ENCODE measurements around the gene ARHGAP24.

ARHGAP24 gene

GRCh38 chr4:85459736-85460135 is 15.2 kb upstream of the ARHGAP24 start:
- no peak for TF ChIP-seq CTCF (IDR thresholded peaks at IDR 0.05)
- TF ChIP-seq ZFX (IDR thresholded peaks at IDR 0.05; ENCODE audit: borderline replicate concordance), result no peak
- peak overlapping the region; percentile 52 for H3K27ac ChIP-seq

- peak overlapping the region; percentile 90 for H3K27ac ChIP-seq
Observed at GRCh38 chr4:85474356-85474755, 594 bp upstream of the ARHGAP24 start.

GRCh38 chr4:85475631-85476233 is 782 bp downstream of the ARHGAP24 start:
- peak overlapping the region; percentile 90 for H3K27ac ChIP-seq

More at GRCh38 chr4:85474356-85474755, 594 bp upstream of the ARHGAP24 start:
- no peak for TF ChIP-seq ZFX (IDR thresholded peaks at IDR 0.05; ENCODE audit: borderline replicate concordance)
- no peak for TF ChIP-seq CTCF (IDR thresholded peaks at IDR 0.05)

GRCh38 chr4:85476381-85476780 is 1.4 kb downstream of the ARHGAP24 start:
- no peak overlapping the region for H3K27ac ChIP-seq
- TF ChIP-seq CTCF (IDR thresholded peaks at IDR 0.05) (no peak), ZFX (IDR thresholded peaks at IDR 0.05; ENCODE audit: borderline replicate concordance) (no peak)

More at GRCh38 chr4:85475631-85476233, 782 bp downstream of the ARHGAP24 start:
- no peak for TF ChIP-seq CTCF (IDR thresholded peaks at IDR 0.05)
- TF ChIP-seq ZFX (IDR thresholded peaks at IDR 0.05; ENCODE audit: borderline replicate concordance), result no peak

- H3K27ac ChIP-seq, result no peak overlapping the region
- TF ChIP-seq ZFX (IDR thresholded peaks at IDR 0.05; ENCODE audit: borderline replicate concordance), result no peak
- TF ChIP-seq CTCF (IDR thresholded peaks at IDR 0.05), result no peak
Observed at GRCh38 chr4:85477534-85477933, 2.6 kb downstream of the ARHGAP24 start.

- TF ChIP-seq ZFX (IDR thresholded peaks at IDR 0.05; ENCODE audit: borderline replicate concordance), result no peak
- H3K27ac ChIP-seq, result no peak overlapping the region
Observed at GRCh38 chr4:85478576-85478975, 3.6 kb downstream of the ARHGAP24 start.

GRCh38 chr4:85482010-85482738 is 7.2 kb downstream of the ARHGAP24 start:
- TF ChIP-seq ZFX (IDR thresholded peaks at IDR 0.05; ENCODE audit: borderline replicate concordance) (no peak), CTCF (IDR thresholded peaks at IDR 0.05) (no peak)
- no peak overlapping the region for H3K27ac ChIP-seq

Measured in 22Rv1 (cell line).